Hypothalamus (tissue), 51 donors: ENCODE measurements around the gene SDC3.

Experiments used
- DNase-seq, 51 donors: peaks; one replicate each; lab custom pipeline; 2025; lab: John Stamatoyannopoulos, UW

The SDC3 gene

GRCh38 chr1:30929135-30929889 lies 20.8 kb upstream of the SDC3 start:
- peak in 12 of 51 donors; percentile 13 to 38 (median 28) for DNase-seq

DNA sequence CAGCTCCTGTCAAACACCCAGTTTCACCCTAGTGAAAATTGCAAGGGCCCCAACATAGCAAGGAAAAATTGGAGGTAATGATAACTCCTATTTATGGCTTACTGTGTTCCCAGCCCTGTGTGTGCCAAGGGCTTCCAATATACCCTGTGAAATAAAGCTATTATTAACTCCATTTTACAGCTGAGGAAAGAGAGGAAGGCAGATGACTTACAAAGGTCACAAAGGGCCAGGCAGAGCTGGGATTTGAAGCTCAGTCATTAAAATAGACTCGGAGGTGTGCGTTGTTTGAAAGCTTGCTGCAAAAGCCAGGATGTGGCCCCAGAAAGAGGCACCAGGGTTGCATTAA lies 20.2 kb upstream of the SDC3 start:
- no peak for DNase-seq

- no peak for DNase-seq
Observed at GRCh38 chr1:30928171-30928570, 19.6 kb upstream of the SDC3 start.

DNA sequence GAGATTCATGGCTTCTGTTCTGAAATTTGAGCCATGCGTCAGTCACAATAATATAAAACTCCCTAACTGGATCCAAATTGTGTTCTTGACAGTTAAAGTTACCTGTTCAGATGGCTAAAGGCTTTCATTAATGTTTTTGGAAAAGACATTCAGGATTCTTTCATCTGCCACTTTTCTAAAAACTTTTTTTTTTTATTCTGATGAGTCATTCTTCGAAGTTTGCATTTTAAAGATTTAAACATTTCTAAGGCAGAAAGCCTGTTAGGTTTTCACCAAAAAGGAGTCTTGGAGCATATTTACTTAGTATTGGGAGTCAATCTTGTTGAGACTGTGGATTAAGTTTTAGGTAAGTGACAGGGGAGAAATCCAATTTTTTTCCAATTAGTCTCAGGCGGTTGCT lies 18.9 kb upstream of the SDC3 start:
- DNase-seq: no peak

DNA sequence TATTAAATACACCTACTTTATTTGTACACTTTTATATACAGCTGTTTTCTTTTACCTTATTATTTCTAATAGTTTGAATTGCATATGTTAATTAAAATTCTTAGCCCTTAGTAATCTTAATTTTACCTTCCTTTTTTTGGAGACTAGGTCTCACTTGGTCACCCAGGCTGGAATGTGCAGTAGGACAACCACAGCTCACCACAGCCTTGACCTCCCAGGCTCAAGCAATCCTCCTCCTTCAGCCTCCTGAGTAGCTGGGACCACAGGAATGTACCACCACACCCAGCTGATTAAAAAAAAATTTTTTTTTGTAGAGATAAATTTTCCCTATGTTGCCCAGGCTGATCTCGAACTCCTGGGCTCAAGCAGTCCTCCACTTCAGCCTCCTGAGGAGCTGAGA lies 15.0 kb upstream of the SDC3 start:
- DNase-seq: no peak

DNA sequence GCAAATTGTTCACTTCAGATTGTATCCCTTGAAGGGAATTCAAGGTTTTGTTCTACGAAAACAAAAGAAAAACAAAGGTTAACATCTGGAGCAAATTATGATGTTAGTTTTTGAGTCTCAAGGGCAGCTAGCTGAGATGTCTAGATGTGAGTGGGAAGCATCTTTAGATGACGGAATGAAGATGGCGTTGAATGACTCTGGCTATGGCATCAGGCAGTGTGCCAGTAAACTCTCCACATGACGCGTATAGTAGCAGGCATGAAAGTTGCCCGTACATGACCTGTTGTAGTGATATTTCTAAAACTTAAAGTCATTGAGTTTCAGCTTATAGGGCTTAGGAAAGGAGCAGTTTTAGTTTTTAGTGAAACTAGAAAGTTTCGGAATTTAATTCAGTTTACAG lies 12.3 kb upstream of the SDC3 start:
- DNase-seq: no peak

- no peak for DNase-seq
Observed at GRCh38 chr1:30919025-30919881, 10.7 kb upstream of the SDC3 start.

- DNase-seq: no peak
Observed at GRCh38 chr1:30916296-30916695, 7.7 kb upstream of the SDC3 start.

GRCh38 chr1:30915491-30916230 lies 7.1 kb upstream of the SDC3 start:
- no peak for DNase-seq

GRCh38 chr1:30914931-30915330 lies 6.4 kb upstream of the SDC3 start:
- DNase-seq: no peak

DNA sequence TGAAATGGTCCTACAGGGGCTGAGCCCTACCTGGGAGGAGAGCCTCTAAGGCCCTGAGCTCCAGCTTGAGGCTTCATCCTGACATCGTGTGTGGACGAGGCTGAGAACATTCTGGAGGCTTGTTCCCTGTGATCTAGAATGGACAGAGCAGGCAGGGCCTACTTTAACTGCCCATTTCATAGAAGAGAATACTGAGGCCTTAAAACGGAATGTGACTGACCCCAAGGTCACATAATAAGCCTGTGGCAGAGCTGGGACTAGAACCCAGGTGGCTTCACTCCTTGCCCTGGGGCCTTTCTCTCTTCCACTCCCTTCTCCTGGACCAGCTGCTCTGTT lies 6.0 kb upstream of the SDC3 start:
- DNase-seq: no peak

DNA sequence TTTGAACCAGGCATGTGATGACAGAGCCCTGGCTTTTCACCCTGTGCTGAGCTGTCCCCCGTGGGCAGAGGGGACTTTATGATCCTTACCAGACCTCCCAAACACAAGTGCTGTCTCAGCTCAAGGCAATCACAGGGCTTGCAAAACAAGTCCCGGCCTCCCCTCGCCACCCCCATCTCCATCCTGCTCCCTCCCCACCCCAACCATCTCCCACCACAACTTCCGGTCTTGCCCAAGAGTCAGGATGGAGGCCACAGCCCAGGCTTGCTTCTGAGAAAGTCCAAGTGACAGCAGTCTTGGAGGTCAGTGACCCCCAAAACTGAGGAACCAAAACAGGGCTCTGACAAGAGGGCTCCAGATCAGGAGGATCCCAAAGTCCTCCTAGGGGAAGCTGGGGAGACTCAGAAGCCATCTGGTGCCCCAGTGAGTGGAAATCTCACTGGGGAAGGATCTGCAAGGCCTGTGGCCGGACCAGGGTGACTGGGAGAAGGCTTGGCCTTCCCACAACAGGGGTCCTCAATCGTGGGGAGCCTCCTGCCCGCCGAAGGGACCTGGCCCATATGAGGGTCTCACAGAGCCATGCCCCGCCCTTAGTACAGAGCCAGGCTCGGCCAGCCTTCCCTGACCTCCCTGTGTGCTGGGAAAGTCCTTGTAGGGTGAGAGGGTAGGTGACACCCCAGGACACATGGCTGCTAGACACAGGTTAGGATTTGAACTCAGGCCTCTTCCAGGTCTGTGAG lies 4.5 kb upstream of the SDC3 start:
- DNase-seq: peak in 6 of 51 donors; percentile 22 to 47 (median 39)

GRCh38 chr1:30912224-30912623 lies 3.7 kb upstream of the SDC3 start:
- DNase-seq: no peak

DNA sequence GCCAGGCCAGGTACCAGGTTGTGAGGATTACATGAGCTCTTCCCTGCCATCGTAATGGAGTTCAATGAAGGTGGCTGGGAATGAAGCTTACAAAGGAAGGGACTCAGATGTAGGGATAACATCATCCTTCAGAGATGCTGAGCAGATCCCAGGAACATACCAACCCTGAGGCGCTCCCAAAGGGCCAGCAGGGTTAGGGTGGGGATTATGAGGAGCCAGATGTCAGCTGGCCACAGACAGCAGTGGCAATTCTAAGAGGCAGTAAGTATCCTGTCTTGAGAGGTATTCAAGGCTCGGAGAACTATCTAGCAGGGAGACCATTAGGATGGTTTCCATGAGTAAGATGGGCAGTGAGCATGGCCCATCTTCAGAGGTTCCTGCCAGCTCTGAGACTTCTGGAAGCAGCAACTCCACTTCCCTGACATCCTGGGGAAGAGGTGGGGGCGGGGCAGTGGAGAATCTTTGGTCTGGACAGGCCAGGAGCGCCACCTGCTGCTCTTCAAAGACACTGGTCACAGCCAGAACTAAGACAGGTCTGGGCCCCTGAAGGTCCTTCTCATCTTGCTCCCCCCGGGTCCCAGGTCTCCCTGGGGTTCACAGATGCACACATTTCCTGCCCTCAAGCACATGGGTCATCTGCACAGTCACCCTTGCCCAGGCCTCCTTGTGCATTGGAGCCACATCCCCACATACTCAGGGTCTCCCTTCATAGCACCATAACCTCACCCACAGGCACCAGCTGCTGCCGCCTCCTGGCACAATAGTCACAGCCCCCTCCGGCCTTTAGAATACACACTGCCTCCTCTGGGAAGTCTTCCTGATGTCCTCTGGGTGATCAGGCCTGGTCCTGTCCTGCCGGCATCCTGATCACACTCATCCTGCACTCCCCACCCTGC lies 2.7 kb upstream of the SDC3 start:
- DNase-seq: peak in 49 of 51 donors; percentile 23 to 91 (median 72)

- peak in 2 of 51 donors; percentile 15 to 61 for DNase-seq
Observed at GRCh38 chr1:30909365-30910068, 959 bp upstream of the SDC3 start.

GRCh38 chr1:30908316-30908695 lies 252 bp downstream of the SDC3 start:
- no peak for DNase-seq

DNA sequence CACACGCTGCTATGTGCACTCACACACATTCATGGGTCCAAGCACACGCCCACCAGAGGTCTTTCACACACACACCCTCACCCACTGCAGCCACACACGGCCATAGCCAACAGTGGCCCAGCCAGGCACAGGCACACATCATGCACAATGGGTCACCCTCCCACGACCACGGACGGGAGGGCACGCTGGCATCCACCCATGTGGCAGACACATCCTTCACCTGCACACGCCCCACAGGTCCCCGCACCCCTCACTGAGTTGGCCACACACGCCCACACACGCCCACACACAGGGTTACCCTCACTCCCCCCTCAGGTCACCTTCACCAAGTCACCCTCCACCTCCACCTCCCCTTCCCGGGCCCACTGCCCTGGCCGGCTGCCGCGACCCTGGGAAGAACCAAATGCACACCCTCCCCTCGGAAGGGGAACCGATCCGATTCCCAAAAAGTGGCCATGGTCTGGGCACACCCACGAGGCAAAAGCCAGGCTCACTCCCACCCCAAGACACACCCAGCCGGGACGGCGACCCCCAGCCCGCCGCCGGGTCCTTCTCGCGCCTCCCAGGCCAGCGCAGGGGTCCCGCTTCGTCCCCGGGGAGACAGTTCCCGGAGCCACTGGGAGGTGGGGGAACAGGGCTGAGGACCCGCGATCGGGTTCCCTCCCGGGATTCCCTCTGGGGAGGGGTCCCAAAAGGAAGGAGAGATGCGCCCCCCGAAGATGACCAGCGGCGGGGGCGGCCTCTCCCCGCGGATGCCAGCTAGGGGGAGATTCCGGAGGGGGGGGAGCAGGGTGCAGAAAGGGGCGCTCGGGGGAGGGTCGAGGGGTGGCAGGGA lies 860 bp downstream of the SDC3 start:
- DNase-seq: peak in 2 of 51 donors; percentile 27 to 30
